DND-41 (cell line): ENCODE data around the gene TRH.

Source experiments
- EZH2 ChIP-seq: IDR thresholded peaks from 3 replicates; pipeline ENCODE4 v1.6.1; 2012; ENCODE audit warnings: borderline replicate concordance, low read depth, mild to moderate bottlenecking, moderate library complexity, low read length, inconsistent platforms; ENCODE audit not compliant: severe bottlenecking
- TF ChIP-seq, protein P1 (sequence below): IDR thresholded peaks from 2 replicates; pipeline ENCODE4 v1.5.1; 2012; ENCODE audit warnings: borderline replicate concordance, low read length, moderate library complexity, mild to moderate bottlenecking; ENCODE audit not compliant: poor library complexity, severe bottlenecking; ENCODE audit errors: extremely low read depth

DNA sequence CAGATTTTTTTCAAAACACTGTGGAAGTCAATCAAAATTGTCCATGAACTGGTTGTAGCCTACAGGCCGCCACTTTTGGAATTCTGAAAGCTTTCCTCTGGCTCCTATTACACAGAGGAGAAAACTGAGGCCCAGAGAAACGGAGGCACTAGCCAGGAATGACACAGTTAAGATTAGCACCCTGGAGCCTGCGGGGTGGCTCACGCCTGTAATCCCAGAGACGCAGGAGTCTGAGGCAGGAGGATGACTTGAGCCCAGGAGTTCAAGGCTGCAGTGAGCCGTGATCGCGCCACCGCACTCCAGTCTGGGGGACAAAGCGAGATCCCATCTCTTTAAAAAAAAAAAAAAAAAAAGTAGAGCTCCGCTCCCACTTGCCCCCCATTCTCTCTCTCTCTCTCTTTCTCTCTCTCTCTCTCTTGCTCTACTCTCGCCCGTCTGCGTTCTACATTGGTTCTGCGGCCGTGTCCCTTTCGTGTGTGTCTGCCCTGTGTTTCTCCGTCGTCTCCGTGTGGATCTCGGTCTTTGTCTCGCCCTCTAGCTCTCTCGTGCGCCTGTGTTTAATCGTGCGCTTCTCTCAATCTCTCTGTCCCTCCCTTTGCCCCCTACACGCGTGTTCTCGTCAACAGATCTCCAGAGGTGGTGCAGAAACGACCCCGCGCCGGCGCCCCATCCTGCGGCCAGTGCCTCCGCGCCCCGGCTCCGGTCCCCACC is 512 bp upstream of the TRH start:
- TF ChIP-seq, protein P1, sequence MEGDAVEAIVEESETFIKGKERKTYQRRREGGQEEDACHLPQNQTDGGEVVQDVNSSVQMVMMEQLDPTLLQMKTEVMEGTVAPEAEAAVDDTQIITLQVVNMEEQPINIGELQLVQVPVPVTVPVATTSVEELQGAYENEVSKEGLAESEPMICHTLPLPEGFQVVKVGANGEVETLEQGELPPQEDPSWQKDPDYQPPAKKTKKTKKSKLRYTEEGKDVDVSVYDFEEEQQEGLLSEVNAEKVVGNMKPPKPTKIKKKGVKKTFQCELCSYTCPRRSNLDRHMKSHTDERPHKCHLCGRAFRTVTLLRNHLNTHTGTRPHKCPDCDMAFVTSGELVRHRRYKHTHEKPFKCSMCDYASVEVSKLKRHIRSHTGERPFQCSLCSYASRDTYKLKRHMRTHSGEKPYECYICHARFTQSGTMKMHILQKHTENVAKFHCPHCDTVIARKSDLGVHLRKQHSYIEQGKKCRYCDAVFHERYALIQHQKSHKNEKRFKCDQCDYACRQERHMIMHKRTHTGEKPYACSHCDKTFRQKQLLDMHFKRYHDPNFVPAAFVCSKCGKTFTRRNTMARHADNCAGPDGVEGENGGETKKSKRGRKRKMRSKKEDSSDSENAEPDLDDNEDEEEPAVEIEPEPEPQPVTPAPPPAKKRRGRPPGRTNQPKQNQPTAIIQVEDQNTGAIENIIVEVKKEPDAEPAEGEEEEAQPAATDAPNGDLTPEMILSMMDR = no peak
- no peak for TF ChIP-seq EZH2
